ENCODE data around the gene CHCHD10.

CHCHD10 gene

DNA sequence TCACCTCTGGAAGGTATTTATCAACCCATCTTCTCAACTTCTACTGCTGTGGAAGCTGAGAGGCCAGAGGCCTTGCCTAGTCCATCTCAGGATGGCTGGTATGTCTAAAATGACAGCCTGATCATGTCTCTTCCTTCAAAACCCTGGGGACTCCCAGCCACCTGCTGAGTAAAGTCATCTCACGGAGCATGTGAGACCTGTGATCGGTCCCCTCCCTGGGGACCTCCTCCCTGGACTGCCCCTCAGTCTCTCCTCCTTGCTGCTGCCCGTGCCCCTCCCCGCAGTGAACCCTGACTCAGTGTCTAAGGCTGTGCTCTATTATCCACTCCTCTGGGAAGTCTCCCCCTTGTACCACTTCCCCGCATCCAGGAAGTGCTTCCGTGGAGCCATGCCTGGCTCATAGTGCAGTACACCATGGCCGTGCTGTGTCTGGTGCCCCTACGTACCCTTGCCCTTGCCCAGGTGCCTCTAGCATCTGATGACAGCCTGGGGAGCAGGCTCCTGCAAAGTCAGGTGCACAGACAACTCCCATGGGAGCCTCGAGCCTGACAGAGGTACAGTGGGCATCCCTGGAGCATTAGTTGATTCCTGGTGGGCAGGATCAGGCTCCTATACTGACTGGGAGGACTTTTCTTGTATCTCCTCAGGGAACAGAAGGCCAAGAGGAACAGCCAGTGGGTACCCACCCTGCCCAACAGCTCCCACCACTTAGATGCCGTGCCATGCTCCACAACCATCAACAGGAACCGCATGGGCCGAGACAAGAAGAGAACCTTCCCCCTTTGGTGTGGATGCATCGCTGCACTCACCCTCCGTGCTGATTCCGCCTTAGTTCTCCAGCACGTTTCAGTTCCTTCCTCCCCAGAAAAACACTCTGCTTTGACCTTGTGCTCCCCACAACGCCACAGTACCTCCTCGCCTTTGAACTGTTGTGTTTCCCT, 32.8 kb upstream of the CHCHD10 start:
- Histone ChIP-seq H3K36me3 (ENCODE audit: control insufficient read depth, insufficient read depth, low read length) (peaks cover 82% of the 10 kb centered on the region), H3K9ac (ENCODE audit: low read length) (no peak overlapping the region), H3K4me1 (ENCODE audit: control insufficient read depth, insufficient read depth, low read length) (no peaks in the 10 kb centered on the region), H3K27ac (ENCODE audit: low read depth, low read length) (no peak overlapping the region), H3K9me3 (ENCODE audit: control insufficient read depth, insufficient read depth, low read depth, low read length) (no peaks in the 10 kb centered on the region), H3K27me3 (ENCODE audit: control insufficient read depth, insufficient read depth, low read length) (no peaks in the 10 kb centered on the region), H3K4me3 (ENCODE audit: low read depth, low read length) (no peak overlapping the region)

DNA sequence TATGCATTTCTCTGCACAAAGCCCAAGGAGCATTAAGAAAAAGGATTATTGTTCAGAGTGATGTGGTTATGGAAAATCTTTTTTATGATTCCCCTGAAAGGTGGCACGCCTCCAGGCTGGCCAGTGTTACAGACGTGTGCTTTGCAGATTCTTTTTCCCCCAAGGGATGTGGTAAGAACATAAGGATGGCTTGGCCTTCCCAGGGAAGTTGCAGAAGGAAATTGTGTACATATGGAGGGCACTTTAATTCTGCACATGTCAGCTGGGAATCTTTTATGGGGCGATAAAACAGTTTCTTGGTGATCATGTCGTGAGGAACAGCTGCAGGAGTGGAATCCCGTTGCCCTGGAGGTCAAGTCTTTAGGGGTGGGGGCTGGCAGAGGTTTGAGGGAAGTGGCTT, 28.7 kb upstream of the CHCHD10 start:
- no peaks in the 10 kb centered on the region for H3K27me3 ChIP-seq (ENCODE audit: control insufficient read depth, insufficient read depth, low read length)
- no peak overlapping the region for H3K9ac ChIP-seq (ENCODE audit: low read length)
- peaks cover 81% of the 10 kb centered on the region for H3K36me3 ChIP-seq (ENCODE audit: control insufficient read depth, insufficient read depth, low read length)
- H3K4me3 ChIP-seq (ENCODE audit: low read depth, low read length): no peak overlapping the region
- H3K4me1 ChIP-seq (ENCODE audit: control insufficient read depth, insufficient read depth, low read length): no peaks in the 10 kb centered on the region
- H3K9me3 ChIP-seq (ENCODE audit: control insufficient read depth, insufficient read depth, low read depth, low read length): no peaks in the 10 kb centered on the region
- H3K27ac ChIP-seq (ENCODE audit: low read depth, low read length): no peak overlapping the region

DNA sequence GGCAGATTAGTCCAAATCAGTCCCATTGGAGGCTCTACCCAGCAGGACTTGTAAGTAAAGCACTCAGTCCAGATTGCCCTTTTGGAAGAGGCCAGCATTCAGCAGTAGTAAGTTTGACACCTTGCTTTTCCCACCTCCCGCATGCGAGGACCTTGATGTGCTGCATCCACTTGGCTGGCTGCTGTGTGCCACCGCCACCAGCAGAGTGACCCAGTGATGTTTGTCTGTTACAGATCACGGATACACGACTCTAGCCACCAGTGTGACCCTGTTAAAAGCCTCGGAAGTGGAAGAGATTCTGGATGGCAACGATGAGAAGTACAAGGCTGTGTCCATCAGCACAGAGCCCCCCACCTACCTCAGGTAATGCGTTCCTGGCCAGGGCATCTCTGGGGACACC, 25.6 kb upstream of the CHCHD10 start:
- Histone ChIP-seq H3K36me3 (ENCODE audit: control insufficient read depth, insufficient read depth, low read length) (peaks cover 70% of the 10 kb centered on the region), H3K27ac (ENCODE audit: low read depth, low read length) (no peak overlapping the region), H3K4me1 (ENCODE audit: control insufficient read depth, insufficient read depth, low read length) (peaks cover 16% of the 10 kb centered on the region), H3K9ac (ENCODE audit: low read length) (peak overlapping the region; percentile 17), H3K9me3 (ENCODE audit: control insufficient read depth, insufficient read depth, low read depth, low read length) (no peaks in the 10 kb centered on the region), H3K27me3 (ENCODE audit: control insufficient read depth, insufficient read depth, low read length) (no peaks in the 10 kb centered on the region), H3K4me3 (ENCODE audit: low read depth, low read length) (no peak overlapping the region)

DNA sequence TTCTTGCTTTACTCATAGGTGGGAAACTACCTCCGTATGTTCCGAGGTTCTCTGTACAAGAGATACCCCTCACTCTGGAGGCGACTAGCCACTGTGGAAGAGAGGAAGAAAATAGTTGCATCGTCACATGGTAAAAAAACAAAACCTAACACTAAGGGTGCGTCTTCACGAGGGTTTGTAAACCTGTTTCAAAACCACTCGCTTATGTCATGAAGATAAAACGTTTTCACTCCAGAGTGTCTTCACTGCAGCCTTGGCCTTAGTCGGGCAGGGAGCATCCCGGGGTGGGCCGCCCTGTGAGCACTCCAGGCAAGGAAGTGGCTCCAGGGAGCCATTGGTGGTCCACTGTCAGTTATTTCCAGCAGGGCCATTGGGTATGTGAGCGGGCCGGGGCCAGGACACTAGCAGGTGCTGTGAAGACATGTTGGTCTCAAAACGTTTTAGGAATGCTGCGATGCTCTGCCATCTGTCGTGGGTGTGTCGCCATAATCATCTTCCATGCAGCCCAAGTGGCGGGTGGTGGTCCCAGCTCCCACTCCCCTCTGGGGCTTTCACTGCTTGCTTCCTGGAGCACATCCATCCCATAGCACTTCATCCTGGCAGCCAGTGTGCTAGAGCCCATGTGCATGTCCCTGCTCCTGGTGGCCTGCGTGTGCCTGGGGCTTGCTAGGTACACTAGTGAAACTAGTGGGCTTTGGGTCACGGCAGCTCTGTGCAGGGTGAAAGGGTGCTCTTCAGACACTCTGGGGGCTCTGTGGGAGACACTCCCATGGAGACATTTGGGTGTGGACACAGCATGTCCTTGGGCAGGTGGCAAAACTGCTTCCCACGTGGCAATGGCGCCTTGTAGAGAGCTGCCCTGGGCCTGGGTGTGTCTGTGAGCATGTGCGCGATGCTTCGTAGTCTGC, 24.2 kb upstream of the CHCHD10 start:
- Histone ChIP-seq H3K27me3 (ENCODE audit: control insufficient read depth, insufficient read depth, low read length) (no peaks in the 10 kb centered on the region), H3K36me3 (ENCODE audit: control insufficient read depth, insufficient read depth, low read length) (peaks cover 62% of the 10 kb centered on the region), H3K9ac (ENCODE audit: low read length) (no peak overlapping the region), H3K4me3 (ENCODE audit: low read depth, low read length) (no peak overlapping the region), H3K27ac (ENCODE audit: low read depth, low read length) (no peak overlapping the region), H3K4me1 (ENCODE audit: control insufficient read depth, insufficient read depth, low read length) (peaks cover 16% of the 10 kb centered on the region), H3K9me3 (ENCODE audit: control insufficient read depth, insufficient read depth, low read depth, low read length) (no peaks in the 10 kb centered on the region)

DNA sequence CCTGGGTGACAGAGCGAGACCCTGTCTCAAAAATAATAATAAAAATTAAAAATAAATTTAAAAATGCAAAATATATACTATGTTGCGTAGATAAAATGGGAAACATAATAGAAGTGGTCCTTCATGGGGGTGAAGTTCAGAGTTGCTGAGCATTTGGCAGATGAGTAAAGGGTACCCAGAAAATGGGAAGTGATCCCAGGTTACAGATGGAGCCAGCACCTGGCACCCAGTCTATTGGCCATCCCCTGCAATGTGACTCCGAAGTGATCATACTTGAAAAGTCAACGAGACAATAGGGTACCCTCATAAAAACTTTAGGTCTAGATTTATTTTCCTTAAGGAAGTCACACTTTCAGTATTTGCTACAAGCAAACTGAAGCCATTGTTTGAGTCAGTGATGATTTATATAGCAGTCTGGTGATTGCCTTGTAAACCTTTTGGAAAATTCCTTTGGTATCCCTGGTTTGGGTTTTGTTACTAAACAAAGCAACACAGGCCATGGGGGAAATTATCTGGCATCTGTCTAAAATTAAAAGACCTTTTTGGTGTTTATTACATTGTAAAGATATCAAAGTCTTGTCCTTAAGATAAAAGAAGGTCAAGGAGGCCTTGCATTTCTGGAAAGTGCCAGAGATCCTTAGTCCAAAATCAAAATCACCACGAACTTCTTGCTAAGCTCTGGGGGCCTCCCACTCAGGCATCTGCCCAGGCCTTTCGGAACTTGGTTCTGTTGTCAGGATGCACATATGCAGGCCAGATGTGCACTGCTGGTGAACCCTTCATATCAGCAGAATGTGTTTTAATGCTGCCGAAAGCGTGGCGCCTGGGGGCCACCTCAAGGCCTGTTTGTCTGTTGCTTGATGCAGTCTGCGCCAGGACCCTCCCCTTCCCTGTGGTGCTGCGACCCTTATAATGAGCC, 23.3 kb upstream of the CHCHD10 start:
- Histone ChIP-seq H3K27me3 (ENCODE audit: control insufficient read depth, insufficient read depth, low read length) (no peaks in the 10 kb centered on the region), H3K27ac (ENCODE audit: low read depth, low read length) (no peak overlapping the region), H3K9me3 (ENCODE audit: control insufficient read depth, insufficient read depth, low read depth, low read length) (no peaks in the 10 kb centered on the region), H3K36me3 (ENCODE audit: control insufficient read depth, insufficient read depth, low read length) (peaks cover 54% of the 10 kb centered on the region), H3K4me3 (ENCODE audit: low read depth, low read length) (no peak overlapping the region), H3K9ac (ENCODE audit: low read length) (no peak overlapping the region), H3K4me1 (ENCODE audit: control insufficient read depth, insufficient read depth, low read length) (peaks cover 22% of the 10 kb centered on the region)

DNA sequence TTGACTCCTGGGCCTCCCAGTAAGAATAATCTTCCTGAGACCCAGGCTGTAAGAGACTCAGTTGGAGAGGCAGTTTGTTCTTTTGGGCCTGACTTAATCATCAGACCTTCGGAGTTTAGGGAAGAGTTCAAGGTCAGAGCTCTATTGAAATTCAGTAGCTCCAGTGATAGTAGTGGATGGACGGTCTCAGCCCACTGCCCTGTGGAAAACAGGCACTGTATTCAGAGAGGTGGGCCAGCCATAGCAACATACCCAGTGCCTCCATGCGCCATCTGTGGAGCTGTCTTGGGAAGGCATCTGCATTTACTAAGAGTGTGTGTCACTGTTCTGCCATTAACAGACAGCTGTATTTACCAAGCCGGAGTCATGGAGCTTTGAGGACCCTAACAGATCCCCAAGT, 21.9 kb upstream of the CHCHD10 start:
- H3K27me3 ChIP-seq (ENCODE audit: control insufficient read depth, insufficient read depth, low read length): no peaks in the 10 kb centered on the region
- no peak overlapping the region for H3K27ac ChIP-seq (ENCODE audit: low read depth, low read length)
- H3K4me3 ChIP-seq (ENCODE audit: low read depth, low read length): no peak overlapping the region
- no peaks in the 10 kb centered on the region for H3K9me3 ChIP-seq (ENCODE audit: control insufficient read depth, insufficient read depth, low read depth, low read length)
- H3K4me1 ChIP-seq (ENCODE audit: control insufficient read depth, insufficient read depth, low read length): peaks cover 22% of the 10 kb centered on the region
- H3K36me3 ChIP-seq (ENCODE audit: control insufficient read depth, insufficient read depth, low read length): peaks cover 41% of the 10 kb centered on the region
- H3K9ac ChIP-seq (ENCODE audit: low read length): no peak overlapping the region

DNA sequence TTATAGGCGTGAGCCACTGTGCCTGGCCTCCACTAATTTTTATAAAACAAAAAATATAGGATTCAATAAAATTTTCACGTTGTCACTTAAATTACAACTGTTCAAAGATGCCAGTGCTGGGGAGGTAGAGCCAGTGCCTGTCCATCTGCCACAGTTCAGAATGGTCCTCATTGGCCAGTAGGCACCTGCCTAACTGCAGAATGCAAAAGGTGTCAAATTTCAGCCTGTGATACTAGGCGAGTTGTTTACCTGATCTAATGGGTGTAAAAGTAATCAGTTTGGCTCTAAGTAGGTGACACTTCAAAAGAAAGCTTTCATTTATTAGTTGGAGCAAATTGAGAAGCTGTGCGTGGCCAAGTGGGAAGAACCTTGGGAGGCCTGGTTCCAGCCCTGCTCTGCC, 21.3 kb upstream of the CHCHD10 start:
- H3K9me3 ChIP-seq (ENCODE audit: control insufficient read depth, insufficient read depth, low read depth, low read length): no peaks in the 10 kb centered on the region
- H3K27ac ChIP-seq (ENCODE audit: low read depth, low read length): no peak overlapping the region
- H3K27me3 ChIP-seq (ENCODE audit: control insufficient read depth, insufficient read depth, low read length): no peaks in the 10 kb centered on the region
- H3K4me3 ChIP-seq (ENCODE audit: low read depth, low read length): no peak overlapping the region
- no peak overlapping the region for H3K9ac ChIP-seq (ENCODE audit: low read length)
- H3K36me3 ChIP-seq (ENCODE audit: control insufficient read depth, insufficient read depth, low read length): peaks cover 36% of the 10 kb centered on the region
- peaks cover 22% of the 10 kb centered on the region for H3K4me1 ChIP-seq (ENCODE audit: control insufficient read depth, insufficient read depth, low read length)

DNA sequence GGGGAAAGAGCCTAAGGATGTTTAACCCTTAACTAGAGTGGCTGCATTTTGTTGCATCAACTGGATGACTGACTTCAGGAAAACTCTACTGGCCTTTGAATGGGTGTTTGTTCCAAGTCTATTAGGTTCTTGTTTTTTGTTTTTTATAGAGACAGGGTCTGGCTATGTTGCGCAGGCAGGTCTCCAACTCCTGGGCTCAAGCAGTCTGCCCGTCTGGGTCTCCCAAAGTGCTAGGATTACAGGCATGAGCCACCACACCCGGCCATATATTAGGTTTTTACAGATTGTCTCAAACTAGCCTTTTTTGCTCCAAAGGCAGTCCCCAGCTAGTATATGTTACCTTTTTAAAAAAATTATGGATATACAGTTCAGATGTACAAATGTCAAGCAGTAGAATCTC, 20.1 kb upstream of the CHCHD10 start:
- H3K4me1 ChIP-seq (ENCODE audit: control insufficient read depth, insufficient read depth, low read length): peaks cover 22% of the 10 kb centered on the region
- H3K4me3 ChIP-seq (ENCODE audit: low read depth, low read length): peak overlapping the region; percentile 80
- no peaks in the 10 kb centered on the region for H3K27me3 ChIP-seq (ENCODE audit: control insufficient read depth, insufficient read depth, low read length)
- H3K27ac ChIP-seq (ENCODE audit: low read depth, low read length): no peak overlapping the region; the same call in 1 of the 2 replicates
- H3K36me3 ChIP-seq (ENCODE audit: control insufficient read depth, insufficient read depth, low read length): peaks cover 28% of the 10 kb centered on the region
- no peaks in the 10 kb centered on the region for H3K9me3 ChIP-seq (ENCODE audit: control insufficient read depth, insufficient read depth, low read depth, low read length)
- peak overlapping the region; percentile 82 for H3K9ac ChIP-seq (ENCODE audit: low read length)

DNA sequence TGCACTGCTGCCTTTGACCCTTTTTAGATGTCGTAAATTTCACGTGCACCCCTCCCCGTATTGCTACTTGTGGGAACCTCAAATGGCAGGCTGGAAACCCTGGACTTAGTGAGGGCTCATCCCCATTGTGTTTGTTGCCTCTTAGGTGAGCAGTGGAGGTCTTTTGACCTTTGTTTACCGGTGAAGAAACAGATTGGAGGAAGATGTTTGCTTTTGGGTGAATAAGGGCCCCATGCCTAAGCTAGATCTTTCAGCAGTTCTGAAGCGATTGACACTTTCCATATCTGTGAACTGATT, 19.8 kb upstream of the CHCHD10 start:
- Histone ChIP-seq H3K4me1 (ENCODE audit: control insufficient read depth, insufficient read depth, low read length) (peaks cover 22% of the 10 kb centered on the region), H3K9me3 (ENCODE audit: control insufficient read depth, insufficient read depth, low read depth, low read length) (no peaks in the 10 kb centered on the region), H3K36me3 (ENCODE audit: control insufficient read depth, insufficient read depth, low read length) (peaks cover 24% of the 10 kb centered on the region), H3K9ac (ENCODE audit: low read length) (peak overlapping the region; percentile 82), H3K27me3 (ENCODE audit: control insufficient read depth, insufficient read depth, low read length) (no peaks in the 10 kb centered on the region), H3K27ac (ENCODE audit: low read depth, low read length) (no peak overlapping the region; the same call in 1 of the 2 replicates), H3K4me3 (ENCODE audit: low read depth, low read length) (peak overlapping the region; percentile 80)

DNA sequence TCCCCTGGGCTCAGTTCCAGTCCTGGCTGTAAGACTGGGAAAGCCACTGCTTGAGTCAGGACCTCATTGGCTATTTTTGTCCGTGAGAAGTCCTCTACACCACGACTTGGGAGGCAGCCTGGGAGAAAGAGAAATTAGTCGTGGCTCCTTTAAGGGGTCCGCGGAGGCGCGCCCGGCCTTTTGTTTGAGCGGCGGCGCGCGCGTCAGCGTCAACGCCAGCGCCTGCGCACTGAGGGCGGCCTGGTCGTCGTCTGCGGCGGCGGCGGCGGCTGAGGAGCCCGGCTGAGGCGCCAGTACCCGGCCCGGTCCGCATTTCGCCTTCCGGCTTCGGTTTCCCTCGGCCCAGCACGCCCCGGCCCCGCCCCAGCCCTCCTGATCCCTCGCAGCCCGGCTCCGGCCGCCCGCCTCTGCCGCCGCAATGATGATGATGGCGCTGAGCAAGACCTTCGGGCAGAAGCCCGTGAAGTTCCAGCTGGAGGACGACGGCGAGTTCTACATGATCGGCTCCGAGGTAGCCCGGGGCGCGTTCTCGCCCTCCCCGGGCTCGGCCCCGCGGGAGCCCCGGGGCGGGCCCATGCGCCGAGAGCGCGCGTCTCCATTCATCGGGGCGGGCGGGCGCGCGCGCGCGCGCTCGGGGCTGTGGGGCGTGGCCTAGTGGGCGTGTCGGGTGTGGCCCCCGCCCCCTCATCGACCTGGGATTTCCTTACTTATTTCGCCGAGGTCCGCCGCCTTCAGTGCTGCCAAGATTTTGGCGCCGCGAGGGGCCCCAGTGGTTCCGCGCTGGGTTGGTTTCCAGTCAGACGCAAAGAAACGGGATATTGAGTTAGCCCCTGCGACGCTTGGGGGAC, 19.2 kb upstream of the CHCHD10 start, which contains the start of gene SMARCB1:
Gene SMARCB1, plus strand, starts transcription at position 215 of the 848 bp plus-strand sequence. Its CDS starts 204 bp downstream, at position 419.
- H3K4me3 ChIP-seq (ENCODE audit: low read depth, low read length): peak within 1 kb of the TSS; percentile 80
- H3K36me3 ChIP-seq (ENCODE audit: control insufficient read depth, insufficient read depth, low read length): peaks cover 18% of the 10 kb centered on the region
- H3K27me3 ChIP-seq (ENCODE audit: control insufficient read depth, insufficient read depth, low read length): no peaks in the 10 kb centered on the region
- H3K9me3 ChIP-seq (ENCODE audit: control insufficient read depth, insufficient read depth, low read depth, low read length): no peaks in the 10 kb centered on the region
- H3K9ac ChIP-seq (ENCODE audit: low read length): peak within 1 kb of the TSS; percentile 99
- H3K27ac ChIP-seq (ENCODE audit: low read depth, low read length): peak within 1 kb of the TSS; percentile 99
- H3K4me1 ChIP-seq (ENCODE audit: control insufficient read depth, insufficient read depth, low read length): peaks cover 22% of the 10 kb centered on the region
